Gastrocnemius medialis (tissue), 4 donors: ENCODE data around the gene DOCK4.

ENCODE experiments used
- POLR2A ChIP-seq, 2 donors: fragments of 450-650 bp; IDR thresholded peaks; one replicate each; pipeline ENCODE4 v1.6.1; 2017; ENCODE audit warnings: antibody characterized with exemption in 2 of 2, mild to moderate bottlenecking in 2 of 2, moderate library complexity in 2 of 2
- TF ChIP-seq, protein P1 (sequence below), 5 experiments: fragments of 450-650 bp in 3 of 5; fragments of 200-600 bp in 2 of 5; sonication (generic) in 2 of 5; IDR thresholded peaks in 4 of 5; conservative IDR thresholded peaks in 1 of 5; 1 replicate in 4 of 5; 2 replicates in 1 of 5; pipeline ENCODE4 v1.5.1; 2016 to 2019; ENCODE audit warnings: antibody characterized with exemption in 5 of 5, mild to moderate bottlenecking in 3 of 5, moderate library complexity in 3 of 5

DNA sequence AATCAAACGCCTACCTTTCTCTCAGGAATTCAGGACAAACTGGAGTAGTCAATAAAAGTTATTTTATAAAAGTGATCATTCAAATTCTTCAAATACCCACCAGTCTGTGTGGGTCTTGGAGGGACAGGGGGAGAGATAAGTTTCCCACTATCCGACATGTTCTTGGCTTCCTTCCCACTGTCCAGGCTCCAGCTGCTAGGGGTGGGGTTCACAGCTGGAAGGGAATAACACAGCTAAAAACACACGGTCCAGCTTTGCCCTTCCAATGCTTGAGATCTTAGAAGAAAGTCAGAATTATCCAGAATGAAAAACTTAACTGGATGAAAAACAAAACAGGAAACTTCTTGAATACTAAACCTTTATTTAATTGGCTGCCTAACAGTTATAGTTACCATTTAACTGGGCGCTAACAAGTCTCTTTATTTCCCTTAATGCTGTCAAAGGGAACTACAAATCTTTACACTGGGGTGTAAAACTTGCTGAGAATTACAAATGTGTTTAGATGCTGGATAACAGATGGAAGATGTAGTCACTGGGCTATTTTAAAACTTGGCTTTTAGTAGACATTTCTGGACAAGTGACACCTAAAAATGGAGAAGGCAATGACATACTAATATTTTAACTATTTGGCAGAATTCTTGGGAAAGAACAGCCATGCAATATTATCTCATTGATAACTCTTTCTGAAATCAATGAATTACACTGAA is 471.1 kb downstream of the DOCK4 start:
- no peak for TF ChIP-seq POLR2A (IDR thresholded peaks at IDR 0.05)
- TF ChIP-seq, protein P1, sequence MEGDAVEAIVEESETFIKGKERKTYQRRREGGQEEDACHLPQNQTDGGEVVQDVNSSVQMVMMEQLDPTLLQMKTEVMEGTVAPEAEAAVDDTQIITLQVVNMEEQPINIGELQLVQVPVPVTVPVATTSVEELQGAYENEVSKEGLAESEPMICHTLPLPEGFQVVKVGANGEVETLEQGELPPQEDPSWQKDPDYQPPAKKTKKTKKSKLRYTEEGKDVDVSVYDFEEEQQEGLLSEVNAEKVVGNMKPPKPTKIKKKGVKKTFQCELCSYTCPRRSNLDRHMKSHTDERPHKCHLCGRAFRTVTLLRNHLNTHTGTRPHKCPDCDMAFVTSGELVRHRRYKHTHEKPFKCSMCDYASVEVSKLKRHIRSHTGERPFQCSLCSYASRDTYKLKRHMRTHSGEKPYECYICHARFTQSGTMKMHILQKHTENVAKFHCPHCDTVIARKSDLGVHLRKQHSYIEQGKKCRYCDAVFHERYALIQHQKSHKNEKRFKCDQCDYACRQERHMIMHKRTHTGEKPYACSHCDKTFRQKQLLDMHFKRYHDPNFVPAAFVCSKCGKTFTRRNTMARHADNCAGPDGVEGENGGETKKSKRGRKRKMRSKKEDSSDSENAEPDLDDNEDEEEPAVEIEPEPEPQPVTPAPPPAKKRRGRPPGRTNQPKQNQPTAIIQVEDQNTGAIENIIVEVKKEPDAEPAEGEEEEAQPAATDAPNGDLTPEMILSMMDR (IDR thresholded peaks at IDR 0.05 in 4 of 5, conservative IDR thresholded peaks at IDR 0.05 in 1 of 5) = no peak
